ENCODE results near the gene TLCD1.

- TF ChIP-seq REST (IDR thresholded peaks at IDR 0.05) (0 out of 2 replicates have a peak, but pooled peaks have one; percentile 12), CTCF (IDR thresholded peaks at IDR 0.05) (no peak), USF2 (IDR thresholded peaks at IDR 0.05) (no peak), POLR2A (IDR thresholded peaks at IDR 0.05; ENCODE audit: low read length) (no peak), HDAC2 (IDR thresholded peaks at IDR 0.05) (no peak)
Observed at GRCh38 chr17:28746611-28747050, 20.6 kb upstream of the TLCD1 start.
